Measurements from ENCODE around the gene KCTD6. TPM values are rescaled to one million over a fixed set of nuclear protein-coding genes. Genes with fewer than 3 reads are reported as not detected.
A peak's percentile ranks its signal among the peaks of the same experiment; 100 is the strongest.

The KCTD6 gene
- total RNA-seq (10 to 100 TPM in 5 of 7 donors, 1 to 10 TPM in 2; 8.1 to 23.5 (median 15.0) TPM), polyA plus RNA-seq (10 to 100 TPM in 1 of 3 donors, 1 to 10 TPM in 2; 7.3 to 11.3 (median 8.6) TPM)
- long read RNA-seq, donor 1, transcript KCTD6-202 (3 exons, 1,533 nt), result major isoform, 13 of 14 reads
- long read RNA-seq, donor 1, partial matches to known transcripts, result 0 of 14 reads
- long read RNA-seq, donor 1, other reads (novel, unspliced or antisense), result 0 of 14 reads
- long read RNA-seq, donor 2, transcript KCTD6-202 (3 exons, 1,533 nt), result major isoform, 5 of 6 reads
- long read RNA-seq, donor 2, partial matches to known transcripts, result 0 of 6 reads
- long read RNA-seq, donor 2, other reads (novel, unspliced or antisense), result 0 of 6 reads

GRCh38 chr3:58491506-58492402 is at the start of gene KCTD6:
TSS of gene KCTD6 (plus strand) at chr3:58492096. CDS start at chr3:58498756, 6,660 bp downstream.
- 1 to 5% (median 1%) methylated on average over 11 to 104 of the region's 104 CpGs for WGBS, 5 donors

DNA sequence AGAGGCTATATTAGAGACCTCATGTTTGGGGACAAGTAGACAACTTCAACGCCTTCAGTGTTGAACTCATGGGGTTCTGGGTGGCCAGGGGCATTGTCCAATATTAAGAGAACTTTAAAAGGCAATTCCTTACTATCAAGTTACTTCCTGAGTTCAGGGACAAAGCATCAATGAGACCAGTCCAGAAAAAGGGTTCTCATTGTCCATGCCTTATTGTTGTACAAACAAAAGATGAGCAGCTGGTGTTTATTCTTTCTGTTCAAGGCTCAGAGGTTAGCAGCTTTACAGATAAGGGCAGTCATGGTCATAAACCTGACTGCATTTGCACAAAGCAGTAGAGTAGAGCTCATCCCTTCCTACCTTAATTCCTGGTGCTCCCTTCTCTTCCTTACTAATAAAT is 39.7 kb upstream of the KCTD6 start:
- H3K9me3 ChIP-seq, result peaks cover 0 to 45% (median 41%) of the 10 kb centered on the region in 8 donors
- H3K4me3 ChIP-seq, result no peak overlapping the region
- H3K36me3 ChIP-seq, result no peaks in the 10 kb centered on the region
- no peaks in the 10 kb centered on the region for H3K27me3 ChIP-seq (replicated peaks in 1 of 7)
- peaks cover 0 to 3% (median 0%) of the 10 kb centered on the region in 6 donors for H3K4me1 ChIP-seq
- no peak for DNase-seq
- intact Hi-C loops (cut with DNase I; ENCODE audit: low total_unique reads), result no loop called here
- no peak overlapping the region for H3K27ac ChIP-seq
- TF ChIP-seq POLR2A (IDR thresholded peaks at IDR 0.05) (no peak), CTCF (IDR thresholded peaks at IDR 0.05 in 8 of 11, conservative IDR thresholded peaks at IDR 0.05 in 3 of 11) (no peak), POLR2AphosphoS5 (IDR thresholded peaks at IDR 0.05) (no peak)
- WGBS, 5 donors, result 63 to 88% (median 72%) methylated on average over 1 of the region's 1 CpG

More at GRCh38 chr3:58491506-58492402, at the start of gene KCTD6:
- TF ChIP-seq POLR2A (IDR thresholded peaks at IDR 0.05) (no peak), CTCF (IDR thresholded peaks at IDR 0.05 in 8 of 11, conservative IDR thresholded peaks at IDR 0.05 in 3 of 11) (peak; percentile 33 to 94 (median 83)), POLR2AphosphoS5 (IDR thresholded peaks at IDR 0.05) (peak; percentile 59 to 81 (median 71))
- Histone ChIP-seq H3K4me3 (peak within 1 kb of the TSS; percentile 62 to 92 (median 71)), H3K4me1 (peaks cover 26 to 70% (median 55%) of the 10 kb centered on the region in 6 donors), H3K27me3 (replicated peaks in 1 of 7) (no peaks in the 10 kb centered on the region), H3K9me3 (no peaks in the 10 kb centered on the region), H3K27ac (peak within 1 kb of the TSS; percentile 63 to 90 (median 84)), H3K36me3 (no peaks in the 10 kb centered on the region)
- intact Hi-C loops (cut with DNase I; ENCODE audit: low total_unique reads), result loop anchor here (10.0 kb wide), 1 partner anchor 67 kb away; no protein-coding TSS in a partner anchor
- peak; percentile 99 for DNase-seq

- TF ChIP-seq CTCF (IDR thresholded peaks at IDR 0.05 in 8 of 11, conservative IDR thresholded peaks at IDR 0.05 in 3 of 11) (no peak), POLR2A (IDR thresholded peaks at IDR 0.05) (no peak), POLR2AphosphoS5 (IDR thresholded peaks at IDR 0.05) (no peak)
- Histone ChIP-seq H3K9me3 (peaks cover 0 to 33% (median 27%) of the 10 kb centered on the region in 8 donors), H3K27me3 (replicated peaks in 1 of 7) (no peaks in the 10 kb centered on the region), H3K27ac (no peak overlapping the region), H3K36me3 (no peaks in the 10 kb centered on the region), H3K4me1 (peaks cover 8 to 15% (median 12%) of the 10 kb centered on the region in 6 donors), H3K4me3 (no peak overlapping the region)
- no peak for DNase-seq
- 72 to 91% (median 82%) methylated on average over 4 of the region's 4 CpGs for WGBS, 5 donors
- intact Hi-C loops (cut with DNase I; ENCODE audit: low total_unique reads), result no loop called here
Observed at GRCh38 chr3:58459160-58459559, 32.7 kb upstream of the KCTD6 start.
